Fibroblast of peridontal ligament (primary cell): ENCODE results near the gene CACNA1A.
"Not testable (repeated sequence)": the region's sequence is repeated elsewhere in the genome, so short reads cannot be mapped to it uniquely, and the experiment has no call there.

Source experiments
- DNase-seq: peaks from one replicate; pipeline ENCODE4 v3.0.0-alpha.2; 2010; ENCODE audit errors: extremely low read depth

The CACNA1A gene

GRCh38 chr19:13366529-13367143 is 139.6 kb downstream of the CACNA1A start:
- peak; percentile 56 for DNase-seq

DNA sequence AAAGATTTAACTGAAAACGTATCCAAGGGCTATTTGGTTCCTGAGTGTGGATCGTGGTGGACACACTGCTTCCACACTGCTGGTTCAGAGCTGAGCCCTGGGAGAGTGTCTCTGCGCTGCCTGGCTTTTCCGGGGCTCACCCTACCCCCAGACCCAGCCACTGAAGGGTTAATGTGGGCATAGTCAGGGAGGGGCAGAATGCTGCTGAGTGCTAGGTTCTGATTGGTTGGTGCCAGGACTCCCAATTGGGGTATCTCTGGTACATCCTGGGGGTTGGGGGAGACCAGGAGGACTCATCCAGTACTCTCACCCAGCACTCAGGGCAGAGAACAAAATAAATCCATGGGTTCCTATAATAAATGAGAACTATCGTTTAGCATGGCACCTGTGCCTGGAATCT is 142.3 kb downstream of the CACNA1A start:
- DNase-seq = no peak

DNA sequence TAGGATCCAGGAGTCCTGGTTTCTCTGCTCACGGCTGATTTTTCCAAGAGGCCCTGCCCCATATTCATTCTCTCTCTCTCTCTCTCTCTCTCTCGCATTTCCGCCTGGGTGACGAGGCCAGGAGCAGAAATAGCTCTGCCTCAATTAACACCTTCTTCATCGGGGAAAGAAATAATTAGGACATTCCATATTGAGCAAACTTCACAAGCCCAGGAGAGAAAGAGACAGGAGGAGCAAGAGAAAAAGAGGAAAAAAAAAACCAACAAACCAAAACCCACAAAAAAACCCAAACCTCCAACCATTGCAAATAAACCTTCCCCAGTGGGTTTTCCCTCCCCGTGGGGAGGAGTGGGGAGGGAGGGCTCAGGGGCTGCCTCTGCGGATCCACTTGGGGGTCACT is 143.0 kb downstream of the CACNA1A start:
- no peak for DNase-seq

GRCh38 chr19:13362668-13363067 is 143.6 kb downstream of the CACNA1A start:
- no peak for DNase-seq

GRCh38 chr19:13361726-13362125 is 144.6 kb downstream of the CACNA1A start:
- not testable (repeated sequence) for DNase-seq

DNA sequence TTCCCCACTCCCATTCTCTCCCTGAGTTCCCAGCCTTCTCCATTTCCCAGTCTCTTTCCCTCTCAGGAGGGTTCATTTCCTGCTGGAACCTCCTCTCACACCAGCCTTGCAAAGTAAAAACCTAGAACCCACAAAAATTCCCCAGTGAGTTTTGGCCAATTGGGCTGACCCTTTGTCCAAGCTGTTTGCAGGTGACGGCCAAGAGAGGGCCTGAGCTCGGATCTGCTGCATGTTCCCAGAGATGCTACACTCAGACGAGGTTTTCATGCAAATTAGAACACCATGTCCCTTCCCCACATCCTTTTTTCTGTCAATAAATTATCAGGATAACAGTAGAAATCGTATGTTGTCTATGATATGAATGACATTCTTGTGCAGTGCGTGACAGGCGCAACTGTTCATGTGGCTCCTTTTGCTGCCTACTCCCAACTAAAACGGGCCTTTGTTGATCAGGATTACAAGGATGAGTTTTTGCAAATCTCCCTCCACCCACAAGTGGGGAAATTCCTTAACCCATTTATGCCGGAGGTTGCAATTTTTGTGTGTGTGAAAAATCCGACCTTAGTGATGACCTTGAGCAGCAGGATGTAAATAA is 149.5 kb downstream of the CACNA1A start:
- no peak for DNase-seq

GRCh38 chr19:13356185-13356584 is 150.1 kb downstream of the CACNA1A start:
- DNase-seq = no peak

GRCh38 chr19:13355356-13355755 is 150.9 kb downstream of the CACNA1A start:
- DNase-seq = no peak

DNA sequence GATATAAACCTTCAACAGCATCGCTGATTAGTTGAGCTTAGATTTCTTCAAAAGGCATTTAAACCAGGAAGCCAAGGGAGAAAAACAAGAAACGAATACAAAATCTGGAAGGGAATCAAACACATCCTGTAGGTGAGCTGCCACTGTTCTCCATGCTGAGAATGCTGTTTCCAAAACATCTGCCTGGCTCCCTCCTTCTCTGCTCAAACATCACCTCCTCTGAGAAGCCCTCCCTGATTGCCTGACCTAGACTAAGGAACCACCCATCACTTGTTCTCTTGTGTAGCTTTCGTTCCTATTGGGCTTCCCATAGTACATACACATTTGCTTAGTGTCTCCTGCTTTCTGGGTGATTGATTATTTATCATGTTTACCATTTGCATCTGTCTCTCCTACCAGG is 152.7 kb downstream of the CACNA1A start:
- DNase-seq = no peak

DNA sequence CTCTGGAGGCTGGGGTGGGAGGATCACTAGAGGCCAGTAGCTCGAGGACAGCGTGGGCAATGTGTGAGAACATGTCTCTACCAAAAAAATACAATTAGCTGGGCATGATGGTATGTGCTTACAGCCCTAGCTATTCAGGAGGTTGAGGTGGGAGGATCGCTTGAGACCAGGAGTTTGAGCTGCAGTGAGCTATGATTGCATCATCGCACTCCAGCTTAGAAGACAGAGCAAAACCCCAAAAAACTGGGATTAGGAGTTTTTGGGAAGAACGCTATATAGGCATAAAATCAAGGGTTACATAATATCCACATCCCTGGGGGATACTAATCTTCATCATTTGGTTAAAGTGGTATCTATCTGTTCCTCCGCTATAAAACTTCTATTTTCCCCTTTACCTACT is 155.5 kb downstream of the CACNA1A start:
- no peak for DNase-seq

DNA sequence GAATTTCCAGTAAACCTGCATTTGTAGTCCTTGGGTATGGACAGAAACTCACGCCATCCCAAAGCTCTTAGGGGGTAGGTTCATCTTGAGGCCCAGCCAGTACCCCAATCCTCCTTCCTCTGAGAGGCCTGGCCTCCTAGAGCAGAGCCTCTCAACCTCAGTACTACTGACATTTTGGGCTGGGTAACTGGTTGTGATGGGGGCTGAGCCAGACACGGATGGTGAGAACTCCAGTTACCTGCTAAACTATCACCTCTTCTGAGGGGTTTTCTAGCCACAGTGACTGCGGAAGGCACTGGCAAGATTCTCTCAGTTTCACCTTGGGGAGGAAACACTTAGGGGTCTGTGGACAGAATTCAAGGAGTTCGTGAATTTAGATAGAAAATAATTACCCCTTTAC is 156.2 kb downstream of the CACNA1A start:
- no peak for DNase-seq

DNA sequence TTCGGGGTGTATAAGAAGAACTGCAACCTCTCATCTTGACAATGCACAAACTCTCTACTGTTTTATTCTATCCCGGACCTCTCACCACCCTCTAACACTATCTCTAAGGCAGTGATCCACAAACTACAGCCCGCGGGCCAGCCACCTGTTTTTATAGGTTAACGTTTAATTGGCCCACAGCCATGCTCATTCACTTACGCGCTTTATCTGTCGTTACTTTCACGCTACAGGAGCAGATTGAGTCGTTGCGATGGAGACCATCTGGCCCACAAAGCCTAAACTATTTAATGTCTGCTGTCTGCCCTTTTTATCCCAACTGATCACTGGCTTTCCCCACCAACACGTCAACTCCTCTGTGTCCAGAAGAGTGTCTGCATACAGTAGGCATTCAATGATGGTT is 158.9 kb downstream of the CACNA1A start:
- no peak for DNase-seq

DNA sequence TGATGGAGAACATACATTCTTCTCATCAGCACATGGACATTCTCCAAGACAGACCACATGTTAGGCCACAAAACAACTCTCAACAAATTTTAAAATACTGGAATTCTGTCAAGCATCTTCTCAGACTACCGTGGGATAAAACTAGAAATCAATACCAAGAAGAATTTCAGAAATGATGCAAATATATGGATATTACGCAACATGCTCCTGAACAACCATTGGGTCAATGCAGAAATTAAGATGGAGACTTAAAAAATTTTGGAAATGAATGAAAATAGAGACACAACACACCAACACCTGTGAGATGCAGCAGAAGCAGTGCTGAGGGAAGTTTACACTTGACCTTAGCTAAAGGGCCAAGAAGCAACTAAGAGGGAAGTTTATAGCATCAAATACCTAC is 162.8 kb downstream of the CACNA1A start:
- peak; percentile 44 for DNase-seq

DNA sequence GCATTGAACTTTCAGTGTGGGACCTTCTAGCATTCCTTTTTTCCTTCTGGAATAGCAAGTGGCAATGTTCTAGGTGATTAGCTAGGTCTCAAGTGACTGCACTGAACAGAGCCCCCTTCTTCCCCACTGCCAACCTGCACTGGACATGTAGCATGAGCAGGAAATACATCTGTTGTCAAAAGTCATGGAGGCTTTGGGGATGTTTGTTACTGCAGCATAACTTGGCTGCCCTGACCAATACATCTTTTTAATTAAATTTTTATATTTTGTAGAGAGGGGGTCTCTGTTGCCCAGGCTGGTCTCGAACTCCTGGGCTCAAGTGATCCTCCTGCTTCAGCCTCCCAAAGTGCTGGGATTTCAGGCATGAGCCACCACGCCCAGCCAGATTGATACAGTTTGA is 163.6 kb downstream of the CACNA1A start:
- DNase-seq = no peak

DNA sequence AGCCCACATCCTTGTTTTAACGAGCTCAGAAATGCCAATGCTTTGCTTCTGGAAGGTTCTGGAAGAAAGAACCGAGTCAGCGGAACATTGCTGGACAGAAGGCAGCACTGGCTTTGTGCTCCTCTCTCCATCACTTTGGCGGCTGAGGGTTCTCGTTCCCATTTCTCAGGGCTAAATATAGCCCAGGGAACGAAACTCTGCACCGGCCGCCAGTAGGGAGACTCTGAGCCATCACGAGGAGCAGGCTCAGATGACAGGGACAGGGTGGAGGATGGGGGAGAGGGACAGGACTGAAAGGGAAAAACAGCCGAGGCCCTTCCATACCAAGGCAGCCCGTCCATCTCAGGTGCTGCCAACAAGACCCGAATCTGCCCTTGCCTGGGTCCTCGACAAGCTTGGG is 166.4 kb downstream of the CACNA1A start:
- no peak for DNase-seq

- no peak for DNase-seq
Measured at GRCh38 chr19:13337181-13337580, 169.1 kb downstream of the CACNA1A start.

DNA sequence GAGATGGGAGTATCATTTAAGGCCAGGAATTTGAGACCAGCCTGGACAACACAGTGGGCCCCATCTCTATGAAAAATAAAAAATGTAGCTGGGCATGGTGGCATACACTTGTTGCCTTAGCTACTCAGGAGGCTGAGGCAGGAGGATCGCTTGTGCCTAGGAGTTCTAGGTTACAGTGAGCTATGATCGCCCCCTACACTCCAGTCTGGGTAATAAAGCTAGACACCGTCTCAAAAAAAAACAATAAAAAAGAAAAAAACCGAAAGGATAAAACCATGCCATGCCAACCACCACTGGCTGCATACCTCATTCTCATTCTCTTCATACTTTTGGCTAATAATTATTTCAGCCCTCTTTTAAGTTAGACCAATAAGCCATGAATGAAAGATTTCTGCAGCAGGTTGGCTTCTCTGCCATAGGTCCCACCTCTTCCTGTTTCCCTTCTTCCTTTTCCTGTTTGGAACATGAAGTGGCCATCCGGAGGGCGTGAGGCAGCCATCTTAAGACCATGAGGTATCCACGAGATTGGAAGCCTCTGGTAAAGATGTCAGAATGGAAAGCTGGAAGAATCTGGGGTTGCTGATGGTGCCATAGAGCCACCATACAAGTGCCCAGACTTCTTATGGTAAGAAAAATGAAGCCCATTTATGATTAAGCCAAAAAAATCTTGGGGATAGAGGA is 171.3 kb downstream of the CACNA1A start:
- no peak for DNase-seq

DNA sequence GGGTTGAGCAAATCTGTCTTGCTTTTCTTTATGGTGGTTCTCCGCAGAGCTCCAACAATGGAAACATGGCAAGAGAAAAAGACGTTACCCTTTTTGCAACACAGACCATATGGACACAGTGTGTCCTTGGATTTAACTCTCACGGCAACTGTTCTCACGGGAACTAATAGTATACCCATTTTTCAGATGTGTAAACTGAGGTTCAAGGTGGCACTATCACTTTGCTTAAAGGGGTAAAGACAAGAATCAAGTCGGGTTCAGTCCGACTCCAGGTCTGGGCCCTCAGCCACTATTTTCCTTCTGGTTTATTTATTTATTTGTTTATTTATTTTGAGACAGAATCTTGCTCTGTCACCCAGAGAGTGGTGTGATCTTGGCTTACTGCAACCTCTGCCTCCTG is 176.0 kb downstream of the CACNA1A start:
- DNase-seq = no peak

DNA sequence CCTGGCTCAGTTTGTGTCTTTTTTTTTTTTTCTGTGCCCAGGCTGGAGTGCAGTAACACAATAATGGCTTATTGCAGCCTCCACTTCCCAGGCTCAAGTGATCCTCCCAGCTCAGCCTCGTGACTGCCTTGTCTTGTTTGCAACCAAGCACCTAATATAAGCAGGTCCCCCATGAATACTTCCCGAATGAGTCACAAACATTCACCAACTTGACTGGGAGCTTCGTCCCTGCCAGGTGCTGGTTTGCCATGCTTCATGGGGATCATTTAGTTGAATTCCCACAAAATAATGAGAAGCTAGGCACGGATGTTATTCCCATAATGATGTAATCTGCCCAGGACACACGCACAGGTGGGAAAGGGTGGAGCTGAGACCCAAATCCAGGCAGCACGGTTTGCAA is 176.5 kb downstream of the CACNA1A start:
- no peak for DNase-seq

GRCh38 chr19:13328241-13328640 is 178.0 kb downstream of the CACNA1A start:
- no peak for DNase-seq

DNA sequence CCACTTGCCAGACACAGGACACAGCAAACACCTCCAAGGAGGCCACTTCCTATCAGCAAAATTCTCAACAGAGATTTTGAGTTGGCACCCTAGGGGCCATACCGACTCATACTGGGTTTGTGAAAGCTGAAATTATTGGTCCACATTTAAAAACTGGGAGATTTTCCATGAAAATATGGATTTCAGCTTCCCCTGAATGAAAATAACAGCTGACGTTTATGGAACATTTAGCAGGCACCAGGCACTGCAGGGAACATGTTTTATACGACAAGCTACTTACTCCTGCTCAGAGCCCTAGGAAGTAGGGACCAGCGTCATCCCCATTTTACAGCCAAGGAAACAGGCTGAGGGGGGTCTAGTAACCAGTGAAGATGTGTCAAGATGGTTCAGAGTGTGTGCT is 186.8 kb downstream of the CACNA1A start:
- DNase-seq = no peak

DNA sequence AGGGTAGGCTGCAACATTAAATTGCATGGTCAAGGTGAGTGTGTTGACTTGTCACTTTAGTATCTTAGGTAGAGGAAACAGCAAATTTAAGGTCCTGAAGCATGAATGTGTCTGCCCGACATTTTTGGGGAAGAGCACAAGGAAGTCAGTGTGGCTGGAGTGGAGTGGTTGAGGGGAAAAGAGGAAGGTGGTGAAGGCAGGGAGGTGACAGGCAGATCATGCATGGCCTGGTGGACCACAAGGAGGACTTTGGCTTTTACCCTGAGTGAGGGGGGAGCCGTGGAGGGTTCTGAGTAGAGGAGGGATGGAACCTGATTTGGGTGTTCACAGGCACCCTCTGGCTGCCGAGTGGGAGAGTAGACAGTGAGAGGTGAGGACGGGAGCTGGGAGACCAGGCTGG is 188.1 kb downstream of the CACNA1A start:
- DNase-seq = no peak

GRCh38 chr19:13315495-13315894 is 190.8 kb downstream of the CACNA1A start:
- no peak for DNase-seq

DNA sequence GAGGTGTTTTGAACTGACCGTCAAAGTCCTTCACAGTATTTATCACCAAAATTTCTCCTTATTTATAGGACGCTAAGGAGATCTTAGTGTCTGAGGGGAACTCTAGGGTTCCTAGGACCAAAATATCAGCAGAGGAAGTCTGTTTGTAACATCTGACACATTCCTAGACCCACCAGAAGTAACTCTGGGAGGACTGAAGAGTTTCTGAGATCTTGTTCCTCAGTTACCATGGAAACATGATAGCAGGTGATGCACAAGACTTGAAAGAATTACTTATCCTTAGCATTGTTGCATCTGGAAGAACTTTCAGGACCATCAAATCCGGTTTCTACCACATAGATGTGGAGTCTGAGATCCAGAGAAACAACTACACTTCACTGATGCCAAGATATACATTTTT is 191.5 kb downstream of the CACNA1A start:
- no peak for DNase-seq
